ENCODE results near the gene ADSS1.
"Not testable (repeated sequence)": the region's sequence is repeated elsewhere in the genome, so short reads cannot be mapped to it uniquely, and the experiment has no call there.

The ADSS1 gene

DNA sequence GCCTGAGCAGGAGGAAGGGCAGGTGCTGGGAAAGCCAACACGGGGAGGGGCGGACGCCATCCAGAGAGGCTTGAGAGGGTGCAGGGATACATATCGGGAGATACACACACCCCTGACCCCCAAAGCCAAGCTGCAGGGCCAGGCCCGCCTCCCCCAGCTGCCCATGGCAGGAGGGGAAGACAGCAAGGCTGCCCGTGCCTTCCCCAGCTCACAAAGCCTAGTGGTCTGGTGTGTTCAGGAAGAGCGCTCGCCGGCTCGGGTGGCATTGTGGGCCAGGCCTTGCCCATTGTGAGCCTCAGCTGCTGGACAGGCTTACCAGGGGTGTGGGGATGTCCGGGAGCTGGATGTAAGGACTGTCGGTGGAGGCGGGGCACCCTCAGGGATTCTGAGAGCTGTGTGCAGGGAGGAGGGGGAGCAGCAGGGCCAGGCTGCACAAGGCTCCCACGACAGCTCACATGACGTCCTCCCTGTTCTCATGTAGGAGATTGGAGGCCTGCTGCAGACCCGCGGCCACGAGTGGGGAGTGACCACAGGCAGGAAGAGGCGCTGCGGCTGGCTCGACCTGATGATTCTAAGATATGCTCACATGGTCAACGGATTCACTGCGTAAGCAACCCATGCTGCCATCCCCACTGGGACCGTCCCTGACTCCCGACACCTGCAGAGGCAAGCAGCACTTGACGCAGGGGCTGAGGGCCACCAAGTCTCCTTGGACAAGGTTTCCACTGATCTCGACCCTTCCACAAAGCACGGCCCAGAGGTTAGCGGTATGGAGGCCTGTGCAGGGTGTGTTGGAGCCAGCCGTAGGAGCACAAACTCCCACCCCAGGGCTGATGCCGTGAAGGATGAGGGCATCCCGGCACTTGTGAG, 18.8 kb downstream of the ADSS1 start:
- no peak overlapping the region for H3K27ac Mint-ChIP-seq
- H3K9me3 Mint-ChIP-seq = no peaks in the 10 kb centered on the region
- H3K27me3 Mint-ChIP-seq = no peaks in the 10 kb centered on the region
- no peaks in the 10 kb centered on the region for H3K36me3 Mint-ChIP-seq
- H3K4me3 Mint-ChIP-seq = no peak overlapping the region
- H3K4me1 Mint-ChIP-seq = no peaks in the 10 kb centered on the region

DNA sequence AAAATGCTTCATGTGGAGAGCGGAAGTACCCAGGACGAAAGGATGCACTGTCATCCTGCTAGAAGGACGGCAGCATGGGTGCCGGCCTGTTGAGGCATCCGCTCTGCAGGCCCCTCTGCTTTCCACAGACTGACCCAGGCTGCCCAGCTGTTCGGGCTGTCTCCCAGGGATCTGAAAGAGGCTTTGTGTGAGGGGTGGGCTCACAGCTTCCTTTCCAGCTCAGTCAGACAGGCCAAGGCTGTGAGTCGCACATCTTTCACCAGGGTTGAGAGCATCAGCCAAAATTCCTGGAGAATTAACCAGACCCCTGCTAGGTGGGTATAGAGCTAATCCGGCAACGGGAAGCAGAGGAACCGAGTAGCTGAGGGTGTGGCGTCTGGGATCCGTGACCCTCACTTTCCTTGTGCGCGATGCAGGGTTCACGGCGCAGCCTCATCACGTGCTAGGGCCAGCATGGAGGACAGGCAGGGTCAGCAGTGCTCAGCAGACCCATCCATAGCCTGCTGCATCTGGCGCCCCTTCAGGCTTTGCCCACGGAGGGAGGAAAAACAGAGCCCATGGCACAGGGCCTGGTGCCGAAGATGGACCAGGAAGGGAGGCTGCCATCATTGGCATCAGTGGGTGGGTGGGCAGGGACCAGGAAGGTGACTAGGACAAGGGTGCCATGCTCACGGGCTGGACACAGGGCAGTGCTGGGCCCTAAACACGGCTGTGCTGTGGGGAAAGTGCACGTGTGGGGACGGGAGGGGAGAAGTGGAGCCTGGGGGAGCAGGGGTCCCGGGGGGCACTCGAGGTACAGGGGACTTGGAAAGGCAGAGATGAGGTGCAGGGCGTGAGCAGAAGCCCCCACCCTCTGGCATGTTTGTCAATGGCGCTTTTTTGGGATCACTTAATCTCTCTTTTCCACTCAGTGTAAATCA, 19.7 kb downstream of the ADSS1 start:
- H3K9me3 Mint-ChIP-seq = no peaks in the 10 kb centered on the region
- no peak overlapping the region for H3K4me3 Mint-ChIP-seq
- H3K27me3 Mint-ChIP-seq = no peaks in the 10 kb centered on the region
- H3K27ac Mint-ChIP-seq = no peak overlapping the region
- H3K4me1 Mint-ChIP-seq = no peaks in the 10 kb centered on the region
- no peaks in the 10 kb centered on the region for H3K36me3 Mint-ChIP-seq

DNA sequence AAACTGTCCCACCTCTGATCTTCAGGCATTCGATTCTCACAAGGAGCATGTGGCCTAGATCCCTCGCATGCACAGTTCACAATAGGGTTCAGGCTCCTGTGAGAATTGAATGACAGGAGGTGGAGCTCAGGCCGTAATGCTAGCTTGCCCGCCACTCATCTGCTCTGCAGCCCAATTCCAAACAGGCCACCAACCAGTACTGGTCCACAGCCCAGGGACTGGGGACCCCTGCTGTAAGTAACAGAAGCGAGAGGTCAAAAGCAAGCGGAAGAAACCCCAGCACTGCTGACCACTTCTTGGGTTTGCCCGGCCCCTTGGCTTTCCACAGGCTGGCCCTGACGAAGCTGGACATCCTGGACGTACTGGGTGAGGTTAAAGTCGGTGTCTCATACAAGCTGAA, 20.5 kb downstream of the ADSS1 start:
- Mint-ChIP-seq H3K27me3 (no peaks in the 10 kb centered on the region), H3K4me1 (no peaks in the 10 kb centered on the region), H3K4me3 (no peak overlapping the region)

DNA sequence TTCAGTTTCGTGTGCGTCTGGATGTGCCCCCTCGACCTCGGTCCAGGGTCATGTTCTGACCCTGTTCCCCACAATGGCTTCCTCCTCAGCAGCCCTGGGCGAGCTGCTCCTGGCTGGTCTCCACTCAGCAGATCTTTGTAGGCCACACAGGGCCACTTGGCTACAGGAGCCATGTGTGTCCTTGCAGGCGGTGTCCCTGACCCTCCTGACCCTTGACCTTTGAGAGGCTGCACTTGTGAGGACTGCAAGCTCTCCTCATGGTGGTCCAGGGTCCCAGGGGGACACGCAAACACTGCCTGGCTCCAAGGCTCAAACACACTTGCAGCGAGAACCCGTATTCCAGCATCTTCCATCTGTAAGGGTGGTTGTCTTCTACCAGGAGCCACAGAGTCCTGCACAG, 21.4 kb downstream of the ADSS1 start:
- Mint-ChIP-seq H3K27me3 (no peaks in the 10 kb centered on the region), H3K4me1 (no peaks in the 10 kb centered on the region), H3K4me3 (no peak overlapping the region), H3K27ac (no peak overlapping the region), H3K9me3 (no peaks in the 10 kb centered on the region), H3K36me3 (no peaks in the 10 kb centered on the region)

More for the DNA sequence above, 20.5 kb downstream of the ADSS1 start:
- H3K9me3 Mint-ChIP-seq = no peaks in the 10 kb centered on the region
- no peaks in the 10 kb centered on the region for H3K36me3 Mint-ChIP-seq
- no peak overlapping the region for H3K27ac Mint-ChIP-seq

DNA sequence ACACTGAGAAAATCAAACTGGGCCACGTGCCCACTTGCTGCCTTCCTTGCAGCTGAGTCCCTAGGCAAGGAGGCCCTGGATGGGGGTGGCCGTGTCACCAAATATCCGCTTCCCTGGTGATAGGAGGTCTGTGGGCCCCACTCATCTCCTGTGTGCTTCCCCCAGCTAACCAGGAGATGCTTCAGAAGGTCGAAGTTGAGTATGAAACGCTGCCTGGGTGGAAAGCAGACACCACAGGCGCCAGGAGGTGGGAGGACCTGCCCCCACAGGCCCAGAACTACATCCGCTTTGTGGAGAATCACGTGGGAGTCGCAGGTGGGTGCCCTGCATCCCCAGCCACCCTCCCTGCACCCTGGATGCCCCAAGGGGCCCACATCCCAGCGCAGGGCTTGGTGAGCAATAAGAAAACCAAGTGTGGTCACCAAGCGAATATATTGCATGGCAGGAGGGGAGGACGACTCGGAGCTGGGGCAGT, 22.1 kb downstream of the ADSS1 start:
- H3K4me3 Mint-ChIP-seq = no peak overlapping the region
- no peaks in the 10 kb centered on the region for H3K9me3 Mint-ChIP-seq
- no peaks in the 10 kb centered on the region for H3K27me3 Mint-ChIP-seq
- no peaks in the 10 kb centered on the region for H3K36me3 Mint-ChIP-seq
- H3K27ac Mint-ChIP-seq = no peak overlapping the region
- no peaks in the 10 kb centered on the region for H3K4me1 Mint-ChIP-seq

DNA sequence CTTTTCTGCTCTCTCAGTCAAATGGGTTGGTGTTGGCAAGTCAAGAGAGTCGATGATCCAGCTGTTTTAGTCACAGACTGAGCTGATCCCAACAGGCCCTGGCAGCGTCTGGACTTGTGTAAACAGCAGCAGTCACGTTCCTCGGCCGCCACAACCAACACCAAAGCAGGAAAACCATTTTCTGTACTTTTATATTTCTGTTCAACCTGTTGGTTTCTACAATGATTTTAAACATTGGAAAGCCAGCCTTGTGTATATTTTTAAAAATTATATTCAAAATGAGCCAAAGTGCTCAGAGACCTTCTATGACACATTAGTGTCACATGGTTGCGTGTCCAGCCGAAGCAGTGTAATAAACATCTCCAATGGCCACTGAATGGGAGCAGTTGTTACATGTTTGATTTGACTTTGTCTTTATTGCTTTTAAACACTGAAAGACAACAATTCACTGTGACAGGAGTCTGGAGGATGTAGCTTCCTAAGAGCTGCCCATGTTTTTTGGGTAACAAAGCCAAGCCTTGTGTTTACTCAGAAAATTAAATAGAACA, 23.0 kb downstream of the ADSS1 start:
- Mint-ChIP-seq H3K4me3 (no peak overlapping the region), H3K36me3 (no peaks in the 10 kb centered on the region), H3K9me3 (no peaks in the 10 kb centered on the region), H3K4me1 (no peaks in the 10 kb centered on the region), H3K27ac (no peak overlapping the region), H3K27me3 (no peaks in the 10 kb centered on the region)

DNA sequence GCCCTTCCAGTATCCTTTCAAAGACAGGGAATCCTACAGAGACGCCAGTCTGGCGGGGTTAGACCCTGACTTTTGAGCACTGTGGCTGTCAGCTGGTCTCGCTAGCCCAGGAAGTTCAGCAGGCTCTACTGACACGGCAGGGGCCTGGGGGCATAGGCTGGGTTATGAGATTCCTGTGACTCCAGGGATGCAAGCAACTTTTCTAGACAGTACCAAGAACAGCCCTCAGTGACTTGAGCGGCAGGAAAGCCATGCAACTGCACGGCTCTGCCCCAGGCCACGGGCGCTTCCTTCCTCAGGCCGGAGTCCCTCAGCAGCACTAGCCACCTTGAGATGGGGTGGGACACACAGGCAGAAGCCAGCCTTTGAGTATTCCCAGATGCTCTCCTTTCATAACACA, 23.8 kb downstream of the ADSS1 start:
- H3K36me3 Mint-ChIP-seq = no peaks in the 10 kb centered on the region
- no peak overlapping the region for H3K4me3 Mint-ChIP-seq
- H3K9me3 Mint-ChIP-seq = no peaks in the 10 kb centered on the region
- H3K27ac Mint-ChIP-seq = no peak overlapping the region
- no peaks in the 10 kb centered on the region for H3K4me1 Mint-ChIP-seq
- no peaks in the 10 kb centered on the region for H3K27me3 Mint-ChIP-seq

DNA sequence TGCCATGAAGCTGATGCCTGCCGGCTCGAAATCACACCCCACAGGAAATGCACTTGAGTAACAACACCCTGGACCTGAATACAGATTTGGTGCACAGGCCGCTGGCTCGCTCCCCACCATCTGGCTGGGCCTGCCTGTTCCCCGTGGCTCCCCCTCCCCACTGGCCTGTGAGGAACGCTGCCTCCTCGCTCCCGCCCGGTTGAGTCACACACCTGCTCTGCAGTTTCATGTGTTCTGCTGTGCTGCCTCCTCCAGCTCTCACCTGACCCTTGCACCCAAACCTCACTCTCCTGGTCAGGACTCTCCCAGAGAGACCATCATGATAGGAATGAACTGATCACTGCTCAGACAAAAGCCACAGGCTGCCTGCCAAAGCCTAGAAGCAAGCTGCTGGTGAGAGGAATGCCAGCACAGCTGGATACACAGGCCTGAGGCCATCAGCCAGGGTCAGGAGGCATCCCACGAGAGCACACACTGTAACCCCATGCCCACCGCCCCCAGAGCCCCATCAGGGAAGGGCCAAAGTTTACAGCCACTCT, 25.2 kb downstream of the ADSS1 start:
- no peaks in the 10 kb centered on the region for H3K9me3 Mint-ChIP-seq
- H3K4me3 Mint-ChIP-seq = no peak overlapping the region
- no peaks in the 10 kb centered on the region for H3K27me3 Mint-ChIP-seq
- no peak overlapping the region for H3K27ac Mint-ChIP-seq
- H3K36me3 Mint-ChIP-seq = no peaks in the 10 kb centered on the region
- peaks cover 7% of the 10 kb centered on the region for H3K4me1 Mint-ChIP-seq

DNA sequence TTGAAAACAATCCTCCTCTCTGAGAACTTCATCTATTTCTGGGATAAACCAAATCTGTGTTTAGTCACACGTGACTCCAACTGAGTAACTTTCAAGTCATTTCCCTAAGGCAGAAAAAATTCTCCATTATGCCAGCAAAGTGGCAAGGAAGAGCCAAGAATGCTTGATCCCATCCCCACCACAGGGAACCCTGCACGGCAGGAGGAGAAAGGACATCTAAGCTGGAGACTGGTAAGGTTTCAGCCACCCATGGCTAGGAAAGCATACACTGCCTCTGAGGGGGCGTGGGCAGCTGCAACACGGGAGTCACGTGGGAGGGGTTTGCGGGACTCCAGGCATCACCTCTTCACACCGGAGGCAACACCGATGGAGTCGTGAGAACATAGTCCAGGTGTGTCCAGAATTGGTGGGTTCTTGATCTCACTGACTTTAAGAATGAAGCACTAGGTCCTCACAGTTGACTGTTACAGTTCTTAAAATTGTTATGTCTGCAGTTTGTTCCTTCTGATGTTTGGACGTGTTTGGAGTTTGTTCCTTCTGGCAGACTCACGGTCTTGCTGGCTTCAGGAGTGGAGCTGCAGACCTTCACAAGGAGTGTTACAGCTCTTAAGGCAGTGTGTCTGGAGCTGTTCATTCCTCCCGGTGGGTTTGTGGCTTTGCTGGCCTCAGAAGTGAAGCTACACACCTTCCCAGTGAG, 26.2 kb downstream of the ADSS1 start:
- no peak overlapping the region for H3K27ac Mint-ChIP-seq
- no peaks in the 10 kb centered on the region for H3K9me3 Mint-ChIP-seq
- no peaks in the 10 kb centered on the region for H3K36me3 Mint-ChIP-seq
- H3K4me1 Mint-ChIP-seq = peaks cover 17% of the 10 kb centered on the region
- no peak overlapping the region for H3K4me3 Mint-ChIP-seq
- no peaks in the 10 kb centered on the region for H3K27me3 Mint-ChIP-seq

DNA sequence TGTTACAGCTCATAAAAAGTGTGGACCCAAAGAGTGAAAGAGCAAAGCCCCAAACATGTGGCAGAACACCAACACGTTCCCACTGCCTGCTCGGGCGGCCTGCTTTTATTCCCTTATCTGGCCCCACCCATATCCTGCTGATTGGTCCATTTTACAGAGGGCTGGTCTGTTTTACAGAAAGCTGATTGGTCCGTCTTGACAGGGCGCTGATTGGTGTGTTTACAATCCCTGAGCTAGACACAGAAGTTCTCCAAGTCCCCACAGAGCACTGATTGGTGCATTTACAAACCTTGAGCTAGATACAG, 26.7 kb downstream of the ADSS1 start:
- not testable (repeated sequence) for H3K27ac Mint-ChIP-seq, H3K27me3 Mint-ChIP-seq, H3K36me3 Mint-ChIP-seq, H3K9me3 Mint-ChIP-seq
- Mint-ChIP-seq H3K4me3 (peak overlapping the region; percentile 11), H3K4me1 (peaks cover 21% of the 10 kb centered on the region)

DNA sequence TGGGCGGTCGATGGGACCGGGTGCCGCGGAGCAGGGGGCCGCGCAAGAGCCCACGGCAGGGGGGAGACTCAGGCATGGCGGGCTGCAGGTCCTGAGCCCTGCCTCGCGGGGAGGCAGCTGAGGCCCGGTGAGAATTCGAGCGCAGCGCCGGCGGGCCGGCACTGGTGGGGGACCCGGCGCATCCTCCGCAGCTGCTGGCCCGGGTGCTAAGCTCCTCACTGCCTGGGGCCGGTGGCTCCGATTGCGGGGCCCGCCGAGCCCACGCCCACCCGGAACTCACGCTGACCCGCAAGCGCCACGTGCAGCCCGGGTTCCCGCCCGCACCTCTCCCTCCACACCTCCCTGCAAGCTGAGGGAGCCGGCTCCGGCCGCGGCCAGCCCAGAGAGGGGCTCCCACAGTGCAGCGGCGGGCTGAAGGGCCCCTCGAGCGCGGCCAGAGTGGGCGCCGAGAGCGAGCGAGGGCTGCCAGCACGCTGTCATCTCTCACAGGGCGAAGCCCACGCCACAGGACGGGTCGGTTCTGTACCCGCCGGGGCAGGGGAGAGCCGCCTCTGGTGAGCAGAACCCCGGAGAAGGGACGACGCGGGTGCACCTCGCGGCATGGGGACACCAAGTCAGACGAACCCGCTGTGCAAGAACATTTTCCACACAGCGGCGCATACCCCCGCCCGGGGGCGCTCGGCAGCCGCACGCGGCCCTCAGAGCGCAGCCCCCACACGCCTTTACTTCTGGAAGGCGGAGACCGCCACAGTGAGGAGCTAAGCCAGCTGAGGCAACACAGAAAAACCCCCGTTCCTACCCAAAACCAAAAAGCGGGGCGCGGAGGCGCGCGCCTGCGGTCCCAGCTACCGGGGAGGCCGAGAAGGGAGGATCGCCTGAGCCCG, 27.8 kb downstream of the ADSS1 start:
- H3K27me3 Mint-ChIP-seq = no peaks in the 10 kb centered on the region
- peak overlapping the region; percentile 82 for H3K27ac Mint-ChIP-seq
- peak overlapping the region; percentile 92 for H3K4me3 Mint-ChIP-seq
- H3K4me1 Mint-ChIP-seq = peaks cover 28% of the 10 kb centered on the region
- H3K36me3 Mint-ChIP-seq = no peaks in the 10 kb centered on the region
- no peaks in the 10 kb centered on the region for H3K9me3 Mint-ChIP-seq

DNA sequence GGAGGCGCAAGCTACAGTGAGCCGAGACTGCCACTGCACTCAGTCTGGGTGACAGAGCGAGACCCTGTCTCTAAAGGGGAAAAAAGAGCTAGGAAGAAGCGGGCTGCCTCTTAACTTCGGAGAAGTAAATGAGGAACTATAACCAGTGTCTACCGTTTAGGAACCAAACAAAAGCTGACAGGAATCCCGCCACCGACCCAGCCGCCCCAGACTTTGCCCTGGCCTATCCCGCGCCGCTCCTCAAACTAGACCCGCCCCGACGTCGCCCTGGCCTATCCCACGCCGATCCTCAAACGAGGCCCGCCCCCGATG, 28.4 kb downstream of the ADSS1 start:
- Mint-ChIP-seq H3K9me3 (no peaks in the 10 kb centered on the region), H3K27ac (peak overlapping the region; percentile 82), H3K4me3 (peak overlapping the region; percentile 92), H3K27me3 (no peaks in the 10 kb centered on the region), H3K36me3 (no peaks in the 10 kb centered on the region), H3K4me1 (peaks cover 31% of the 10 kb centered on the region)

DNA sequence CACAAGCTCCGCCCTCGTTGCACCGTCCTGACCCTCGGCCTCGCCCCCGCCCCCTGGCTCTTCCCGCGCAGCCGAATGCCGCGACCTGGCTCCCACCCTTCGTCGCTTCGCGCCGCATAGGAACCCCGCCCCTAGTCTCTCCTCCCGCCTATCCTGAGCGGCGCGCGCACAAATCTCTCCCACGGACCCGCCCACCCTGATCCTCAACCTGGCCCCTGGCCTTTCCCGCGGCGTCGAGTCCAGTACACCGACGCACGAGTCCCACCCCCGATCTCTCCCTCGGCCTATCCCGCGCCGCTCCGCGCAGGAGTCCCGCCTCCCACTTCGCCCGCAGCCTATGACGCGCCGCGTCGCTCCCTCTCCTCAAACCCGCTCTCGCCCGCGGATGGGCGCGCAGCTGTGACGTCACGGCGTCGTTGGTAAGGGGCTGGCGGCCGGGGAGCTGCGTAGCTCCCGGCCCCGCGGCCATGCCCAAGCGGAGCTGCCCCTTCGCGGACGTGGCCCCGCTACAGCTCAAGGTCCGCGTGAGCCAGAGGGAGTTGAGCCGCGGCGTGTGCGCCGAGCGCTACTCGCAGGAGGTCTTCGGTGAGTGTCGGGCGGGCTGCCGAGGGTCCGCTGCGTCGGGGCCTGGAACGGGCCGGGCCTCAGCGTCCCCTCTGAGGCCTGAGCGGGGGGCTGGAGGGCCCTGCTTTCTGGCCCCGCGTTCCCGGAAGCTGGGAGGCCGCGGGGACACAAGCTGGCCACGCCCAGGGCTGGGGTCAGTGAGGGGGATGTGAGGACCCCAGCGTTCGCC, 28.9 kb downstream of the ADSS1 start, which contains the start of gene SIVA1:
Gene SIVA1, plus strand, starts transcription at position 413 of the 793 bp plus-strand sequence. Its CDS starts 55 bp downstream, at position 468.
- peak within 1 kb of the TSS; percentile 82 for H3K27ac Mint-ChIP-seq
- H3K4me3 Mint-ChIP-seq = peak within 1 kb of the TSS; percentile 92
- no peaks in the 10 kb centered on the region for H3K27me3 Mint-ChIP-seq
- H3K36me3 Mint-ChIP-seq = no peaks in the 10 kb centered on the region
- H3K9me3 Mint-ChIP-seq = no peaks in the 10 kb centered on the region
- peaks cover 34% of the 10 kb centered on the region for H3K4me1 Mint-ChIP-seq

Measured in activated naive CD4-positive, alpha-beta T cell treated with anti-CD3 and anti-CD28 coated beads, Interleukin-2, amount 50 U/mL, for 24 hours (primary cell).